Measurements from ENCODE around the gene EFHC1. TPM values are rescaled to one million over a fixed set of nuclear protein-coding genes. Genes with fewer than 3 reads are reported as not detected.

EFHC1 gene
- total RNA-seq, 1 donor from 2014 or later, result 33.8 TPM

DNA sequence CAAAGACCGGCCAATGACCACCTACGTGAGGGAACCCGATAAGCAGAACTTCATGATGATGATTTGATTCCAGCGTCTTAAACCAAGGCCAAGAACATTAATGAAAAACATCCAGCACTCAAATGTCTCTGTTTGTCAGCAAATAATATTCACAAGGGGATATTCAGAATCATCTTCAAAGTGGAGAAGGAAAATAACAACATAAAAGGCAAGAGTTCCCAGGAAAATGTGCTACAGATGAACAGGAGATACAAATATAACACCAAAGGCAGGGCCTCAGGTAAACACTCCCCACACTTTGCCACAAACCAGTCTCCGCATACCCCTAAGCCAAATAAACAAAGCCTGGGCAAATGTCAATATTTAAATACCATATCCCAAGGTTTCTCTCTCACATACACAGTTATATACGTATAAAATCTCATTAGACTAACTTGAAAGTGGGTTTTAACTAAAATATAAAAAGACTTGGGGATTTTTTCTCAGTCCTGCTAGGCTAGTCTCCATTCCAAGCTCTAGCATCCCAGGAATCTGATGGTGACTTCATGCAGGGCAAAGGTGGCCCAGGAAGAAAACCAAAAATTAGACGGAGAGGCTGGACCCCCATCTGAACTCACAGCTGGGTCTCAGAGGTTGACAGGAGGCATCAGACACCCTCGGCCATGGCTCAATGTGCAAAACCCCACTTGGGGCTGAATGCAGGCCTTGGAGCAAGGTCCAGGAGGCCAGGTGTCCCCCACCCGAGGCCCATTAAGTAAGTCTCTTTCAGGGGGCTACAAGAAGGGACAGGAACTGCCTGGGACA, 124.7 kb downstream of the EFHC1 start:
- H3K27ac Mint-ChIP-seq (ENCODE audit: unreplicated experiment), result peak overlapping the region; percentile 92
- no peaks in the 10 kb centered on the region for H3K27me3 Mint-ChIP-seq (ENCODE audit: unreplicated experiment)
- H3K36me3 Mint-ChIP-seq (ENCODE audit: unreplicated experiment), result peaks cover 53% of the 10 kb centered on the region
- no peaks in the 10 kb centered on the region for H3K9me3 Mint-ChIP-seq (ENCODE audit: unreplicated experiment)
- TF ChIP-seq CTCF (IDR thresholded peaks at IDR 0.05), result no peak
- DNase-seq (ENCODE audit: extremely low spot score, unreplicated experiment), result no peak
- peak overlapping the region; percentile 46 for H3K4me3 Mint-ChIP-seq (ENCODE audit: unreplicated experiment)
- peaks cover 99% of the 10 kb centered on the region for H3K4me1 Mint-ChIP-seq (ENCODE audit: unreplicated experiment)

GRCh38 chr6:52545406-52546119, 125.4 kb downstream of the EFHC1 start:
- no peak for DNase-seq (ENCODE audit: extremely low spot score, unreplicated experiment)
- peak overlapping the region; percentile 46 for H3K4me3 Mint-ChIP-seq (ENCODE audit: unreplicated experiment)
- H3K27me3 Mint-ChIP-seq (ENCODE audit: unreplicated experiment), result no peaks in the 10 kb centered on the region
- peak overlapping the region; percentile 92 for H3K27ac Mint-ChIP-seq (ENCODE audit: unreplicated experiment)
- peaks cover 99% of the 10 kb centered on the region for H3K4me1 Mint-ChIP-seq (ENCODE audit: unreplicated experiment)
- TF ChIP-seq CTCF (IDR thresholded peaks at IDR 0.05), result no peak
- H3K9me3 Mint-ChIP-seq (ENCODE audit: unreplicated experiment), result no peaks in the 10 kb centered on the region
- H3K36me3 Mint-ChIP-seq (ENCODE audit: unreplicated experiment), result peaks cover 55% of the 10 kb centered on the region

- H3K27me3 Mint-ChIP-seq (ENCODE audit: unreplicated experiment), result no peaks in the 10 kb centered on the region
- no peak for DNase-seq (ENCODE audit: extremely low spot score, unreplicated experiment)
- H3K27ac Mint-ChIP-seq (ENCODE audit: unreplicated experiment), result peak overlapping the region; percentile 92
- H3K4me3 Mint-ChIP-seq (ENCODE audit: unreplicated experiment), result peak overlapping the region; percentile 38
- peaks cover 53% of the 10 kb centered on the region for H3K36me3 Mint-ChIP-seq (ENCODE audit: unreplicated experiment)
- no peak for TF ChIP-seq CTCF (IDR thresholded peaks at IDR 0.05)
- H3K9me3 Mint-ChIP-seq (ENCODE audit: unreplicated experiment), result no peaks in the 10 kb centered on the region
- H3K4me1 Mint-ChIP-seq (ENCODE audit: unreplicated experiment), result peaks cover 99% of the 10 kb centered on the region
Measured at GRCh38 chr6:52546192-52546591, 126.0 kb downstream of the EFHC1 start.

DNA sequence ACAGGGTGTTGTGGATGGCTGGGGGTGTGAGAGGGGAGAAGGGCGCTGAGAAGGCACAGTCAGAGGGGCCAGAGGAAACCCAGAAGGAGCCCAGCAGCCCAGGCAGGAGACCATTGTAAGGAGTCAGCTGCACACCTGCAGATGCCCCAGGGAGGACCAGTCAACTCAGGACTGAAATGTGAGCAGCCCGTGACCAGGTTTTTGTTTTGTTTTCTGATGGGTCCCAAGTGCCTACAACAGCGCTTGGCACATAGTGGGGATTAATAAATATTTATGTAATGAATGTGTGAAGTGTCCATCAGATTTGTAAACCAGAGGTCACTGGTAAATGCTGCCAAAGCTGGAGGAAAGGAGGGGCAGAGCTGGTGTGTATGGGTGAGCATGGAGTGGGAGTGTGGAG, 126.5 kb downstream of the EFHC1 start:
- Mint-ChIP-seq H3K27ac (ENCODE audit: unreplicated experiment) (peak overlapping the region; percentile 92), H3K4me1 (ENCODE audit: unreplicated experiment) (peaks cover 99% of the 10 kb centered on the region), H3K9me3 (ENCODE audit: unreplicated experiment) (no peaks in the 10 kb centered on the region), H3K36me3 (ENCODE audit: unreplicated experiment) (peaks cover 53% of the 10 kb centered on the region), H3K27me3 (ENCODE audit: unreplicated experiment) (no peaks in the 10 kb centered on the region), H3K4me3 (ENCODE audit: unreplicated experiment) (peak overlapping the region; percentile 38)
- no peak for TF ChIP-seq CTCF (IDR thresholded peaks at IDR 0.05)
- DNase-seq (ENCODE audit: extremely low spot score, unreplicated experiment), result no peak

Data from osteocyte (in vitro differentiated cells).